A549 (cell line): ENCODE data around the gene LOXL1.

Experiments used
- CHD4 ChIP-seq: fragments of 200-600 bp; sonication (generic); IDR thresholded peaks from 2 replicates; pipeline ENCODE4 v1.6.1; 2016; ENCODE audit warnings: antibody characterized with exemption, mild to moderate bottlenecking, borderline replicate concordance
- CTCF ChIP-seq: fragments of >200 bp; sonication (Bioruptor Twin); formaldehyde crosslinking; IDR thresholded peaks from 3 replicates; pipeline ENCODE4 v1.5.1; 2016
- EP300 ChIP-seq, 2 experiments: fragments of >200 bp; sonication (Bioruptor Twin); formaldehyde crosslinking; IDR thresholded peaks; 2 replicates in 1 of 2; 3 replicates in 1 of 2; pipeline ENCODE4 v1.6.1; 2016 to 2017
- ESRRA ChIP-seq: fragments of 150-350 bp; IDR thresholded peaks from 2 replicates; pipeline ENCODE4 v1.6.1; 2014; ENCODE audit warnings: mild to moderate bottlenecking, low read length, borderline replicate concordance
- GATA3 ChIP-seq: IDR thresholded peaks from 2 replicates; pipeline ENCODE4 v1.6.1; 2012; ENCODE audit warnings: borderline replicate concordance
- HEYL ChIP-seq: fragments of 250-450 bp; sonication (Bioruptor Pico); IDR thresholded peaks from 2 replicates; pipeline ENCODE4 v1.8.0; 2021; ENCODE audit warnings: mild to moderate bottlenecking, moderate library complexity
- MAX ChIP-seq: IDR thresholded peaks from 2 replicates; pipeline ENCODE4 v1.6.1; 2012
- MAZ ChIP-seq: fragments of 150-350 bp; IDR thresholded peaks from 2 replicates; pipeline ENCODE4 v1.6.1; 2014; ENCODE audit warnings: antibody characterized with exemption, low read depth, low read length, borderline replicate concordance
- NFE2L2 ChIP-seq: fragments of 150-350 bp; conservative IDR thresholded peaks from 2 replicates; pipeline ENCODE4 v1.6.1; 2014; ENCODE audit warnings: low read length
- PBX3 ChIP-seq: IDR thresholded peaks from 2 replicates; pipeline ENCODE4 v1.6.1; 2012
- POLR2A ChIP-seq: IDR thresholded peaks from 2 replicates; pipeline ENCODE4 v1.6.1; 2012; ENCODE audit warnings: mild to moderate bottlenecking, low read length
- RAD21 ChIP-seq, 2 experiments: fragments of >200 bp in 1 of 2; sonication (Bioruptor Twin) in 1 of 2; formaldehyde crosslinking in 1 of 2; IDR thresholded peaks in 1 of 2; conservative IDR thresholded peaks in 1 of 2; 2 replicates in 1 of 2; 3 replicates in 1 of 2; pipeline ENCODE4 v1.6.1; 2012 to 2018; ENCODE audit warnings: inconsistent platforms in 1 of 2
- REST ChIP-seq: fragments of 200-600 bp; sonication (generic); IDR thresholded peaks from 2 replicates; pipeline ENCODE4 v1.6.1; 2016; ENCODE audit warnings: antibody characterized with exemption, mild to moderate bottlenecking, moderate library complexity
- SMC3 ChIP-seq: fragments of >200 bp; sonication (Bioruptor Twin); formaldehyde crosslinking; IDR thresholded peaks from 3 replicates; pipeline ENCODE4 v1.6.1; 2018; ENCODE audit warnings: inconsistent platforms

- TF ChIP-seq CTCF (no peak), RAD21 (conservative IDR thresholded peaks at IDR 0.05 in 1 of 2, IDR thresholded peaks at IDR 0.05 in 1 of 2) (no peak), EP300 (IDR thresholded peaks at IDR 0.05) (no peak), PBX3 (no peak), REST (no peak), MAZ (no peak), NFE2L2 (no peak), HEYL (CRISPR knock-in tag) (no peak), SMC3 (no peak), POLR2A (no peak), ESRRA (no peak), GATA3 (no peak), MAX (no peak), CHD4 (no peak)
Observed at GRCh38 chr15:73949496-73949895, 23.2 kb downstream of the LOXL1 start.
